ENCODE results near the gene FOXL2NB. TPM values are rescaled to one million over a fixed set of nuclear protein-coding genes. Genes with fewer than 3 reads are reported as not detected.

FOXL2NB gene
- total RNA-seq = 0.09 TPM in 1 of 2 replicates, not detected in the other

DNA sequence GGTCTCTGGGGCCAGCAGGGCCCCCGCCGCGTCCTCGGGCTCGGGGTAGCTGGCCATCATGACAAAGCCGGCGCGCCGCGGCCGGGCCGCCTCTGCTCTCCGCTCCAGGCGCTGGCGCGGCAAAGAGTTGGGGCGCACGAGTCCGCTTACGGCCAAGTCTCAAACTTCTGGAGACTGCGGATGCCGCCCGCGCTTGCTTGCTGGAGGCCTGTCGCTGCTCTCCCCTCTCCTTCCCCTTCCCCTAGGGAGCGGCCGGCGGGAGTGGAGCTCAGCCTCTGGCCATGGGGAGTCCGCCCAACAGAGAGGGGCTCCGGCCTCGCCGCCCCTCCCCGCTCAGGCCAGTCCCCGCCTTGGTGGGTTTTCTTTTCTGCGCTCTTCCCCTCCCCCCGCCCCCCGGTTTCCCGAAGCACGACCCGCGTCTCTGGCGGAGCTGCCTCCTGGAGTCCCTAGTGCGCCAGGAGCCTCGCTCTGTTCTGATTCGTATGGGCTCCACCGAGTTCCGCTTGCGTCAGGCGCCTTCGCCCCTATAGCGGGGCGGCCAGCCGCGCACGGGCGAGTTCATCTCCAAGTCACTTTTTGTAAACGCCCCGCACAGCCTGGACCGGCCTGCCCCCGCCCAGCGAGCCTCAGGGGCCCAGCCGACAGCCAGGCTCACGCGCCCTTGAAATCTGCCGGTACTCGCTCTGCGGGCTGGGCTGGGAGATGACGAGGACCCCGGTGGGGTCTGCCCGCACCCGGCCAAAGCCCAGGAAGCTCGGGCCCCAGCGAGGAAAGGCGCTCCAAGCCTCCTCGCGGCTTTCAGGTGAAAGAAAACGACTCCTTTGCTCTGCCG lies at the start of gene FOXL2NB, which contains the start of gene FOXL2:
FOXL2NB (plus strand) TSS at position 555 of the 832 bp plus-strand sequence; CDS start at position 703, 148 bp downstream.
FOXL2 (minus strand) TSS at position 475 of the 832 bp plus-strand sequence; CDS start at position 60, 415 bp downstream.

Other genes with a start within 250 kb of the FOXL2NB start
- 12.1 and 17.3 TPM in 2 replicates for gene PIK3CB, start 112.3 kb upstream of the FOXL2NB start, total RNA-seq
- under 0.01 and 0.19 TPM in 2 replicates for gene FOXL2, start 80 bp upstream of the FOXL2NB start, total RNA-seq
- gene PRR23A, start 59.1 kb downstream of the FOXL2NB start, total RNA-seq = not detected in 2 replicates
- gene PRR23B, start 73.7 kb downstream of the FOXL2NB start, total RNA-seq = not detected in 2 replicates
- not detected in 2 replicates for gene PRR23C, start 97.7 kb downstream of the FOXL2NB start, total RNA-seq

Measured in endothelial cell of coronary artery (primary cell).